GM12878 (cell line): ENCODE results near the gene TRUB1. TPM values are rescaled to one million over a fixed set of nuclear protein-coding genes. Genes with fewer than 3 reads are reported as not detected.

Experiments used
- ATAC-seq: fragments of 200-7000 bp; cut with Tn5 transposase; 3 replicates; pipeline ENCODE4 v1.9.1; 2020; ENCODE audit warnings: mild to moderate bottlenecking, moderate library complexity
- BruUV-seq: library from RNA; stranded (reverse); fragments of 400-500 nt; replicated peaks from 2 replicates; lab custom pipeline; 2021; lab: Mats Ljungman, UMichigan
- CTCF ChIA-PET: fragments of 300-600 bp; sonication (Branson Sonifier 250); formaldehyde crosslinking; extraction: SDS; loops from one replicate; lab custom pipeline; 2021; ENCODE audit warnings: inconsistent platforms; lab: Yijun Ruan, JAX
- POLR2A ChIA-PET: fragments of 350-600 bp; formaldehyde crosslinking; extraction: SDS; loops from one replicate; lab custom pipeline; 2021; ENCODE audit warnings: inconsistent platforms; lab: Charles Lee
- RAD21 ChIA-PET: fragments of 300-600 bp; sonication (Branson Sonifier 250); formaldehyde crosslinking; loops from one replicate; lab custom pipeline; 2023; ENCODE audit warnings: antibody characterized with exemption; ENCODE audit not compliant: unreplicated experiment; lab: Charles Lee
- SMC1A ChIA-PET: fragments of 300-600 bp; sonication (Branson Sonifier 250); formaldehyde crosslinking; loops from one replicate; lab custom pipeline; 2023; ENCODE audit not compliant: unreplicated experiment, uncharacterized antibody; lab: Charles Lee
- DNase-seq: peaks from one replicate; pipeline ENCODE4 v3.0.0-alpha.2; 2011; ENCODE audit warnings: low read depth, low spot score
- FAIRE-seq: peaks from 3 replicates; lab custom pipeline; 2011; peaks lifted over from hg19 to GRCh38; lab: Jason Lieb, UNC
- H2AFZ ChIP-seq: 2 replicates; pipeline ENCODE4 v1.6.0; 2011; ENCODE audit warnings: low read depth, low read length, control low read depth; ENCODE audit not compliant: control insufficient read depth
- H3K27ac ChIP-seq: 2 replicates; pipeline ENCODE4 v1.5.1; 2011; ENCODE audit warnings: control low read depth; ENCODE audit not compliant: control insufficient read depth, insufficient read depth
- H3K27me3 ChIP-seq, 2 experiments: replicated peaks in 1 of 2; 2 replicates each; pipeline versions ENCODE4 v1.6.0 to v1.6.1; 2011; ENCODE audit warnings: low read length in 1 of 2; ENCODE audit not compliant: control insufficient read depth in 2 of 2, insufficient read depth in 2 of 2
- H3K36me3 ChIP-seq, 2 experiments: 2 replicates each; pipeline ENCODE4 v1.5.1; 2011; ENCODE audit warnings: low read length in 1 of 2; ENCODE audit not compliant: control insufficient read depth in 2 of 2, insufficient read depth in 2 of 2
- H3K4me1 ChIP-seq: 2 replicates; pipeline ENCODE4 v1.6.1; 2011; ENCODE audit warnings: mild to moderate bottlenecking, low read length, moderate library complexity, mixed read lengths; ENCODE audit not compliant: control insufficient read depth, insufficient read depth
- H3K4me2 ChIP-seq: 2 replicates; pipeline ENCODE4 v1.6.0; 2011; ENCODE audit warnings: control low read depth; ENCODE audit not compliant: control insufficient read depth, insufficient read depth
- H3K4me3 ChIP-seq: fragments of 200-600 bp; sonication (generic); 2 replicates; pipeline ENCODE4 v1.5.1; 2016
- H3K79me2 ChIP-seq: 2 replicates; pipeline ENCODE4 v1.6.0; 2011; ENCODE audit warnings: low read length; ENCODE audit not compliant: control insufficient read depth, insufficient read depth
- H3K9ac ChIP-seq: 2 replicates; pipeline ENCODE4 v1.8.0; 2011; ENCODE audit warnings: low read length, control low read depth, mixed read lengths; ENCODE audit not compliant: control insufficient read depth, insufficient read depth
- H3K9me3 ChIP-seq: replicated peaks from 3 replicates; pipeline ENCODE4 v1.5.1; 2011; ENCODE audit warnings: mild to moderate bottlenecking, low read length; ENCODE audit not compliant: control insufficient read depth, insufficient read depth
- H4K20me1 ChIP-seq: 2 replicates; pipeline ENCODE4 v1.6.0; 2011; ENCODE audit not compliant: control insufficient read depth, insufficient read depth
- ETV6 ChIP-seq, 2 experiments: fragments of 450-650 bp in 1 of 2; IDR thresholded peaks in 1 of 2; conservative IDR thresholded peaks in 1 of 2; 2 replicates each; pipeline ENCODE4 v1.6.1; 2014; ENCODE audit warnings: antibody characterized with exemption in 1 of 2, borderline replicate concordance in 1 of 2, low read depth in 1 of 2, mild to moderate bottlenecking in 1 of 2, moderate library complexity in 1 of 2
- HDAC6 ChIP-seq: fragments of 200-600 bp; sonication (generic); IDR thresholded peaks from one replicate; pipeline ENCODE4 v1.8.0; 2017; ENCODE audit warnings: antibody characterized with exemption; ENCODE audit not compliant: unreplicated experiment
- MXI1 ChIP-seq: fragments of 150-350 bp; IDR thresholded peaks from 2 replicates; pipeline ENCODE4 v1.6.1; 2011; ENCODE audit warnings: low read depth, mild to moderate bottlenecking, inconsistent platforms, low read length, improper control_type of control experiment
- PAX5 ChIP-seq: IDR thresholded peaks from 2 replicates; pipeline ENCODE4 v1.6.1; 2011; ENCODE audit warnings: low read depth, low read length, borderline replicate concordance
- RB1 ChIP-seq: fragments of 450-650 bp; formaldehyde crosslinking; IDR thresholded peaks from 2 replicates; pipeline ENCODE4 v1.6.1; 2017; ENCODE audit warnings: mild to moderate bottlenecking, borderline replicate concordance
- SMC3 ChIP-seq: IDR thresholded peaks from 2 replicates; pipeline ENCODE4 v1.6.1; 2011; ENCODE audit warnings: low read length, improper control_type of control experiment, borderline replicate concordance
- TCF3 ChIP-seq: IDR thresholded peaks from 2 replicates; pipeline ENCODE4 v1.6.1; 2012; ENCODE audit warnings: low read depth, mild to moderate bottlenecking, low read length, borderline replicate concordance; ENCODE audit not compliant: insufficient read depth
- YBX1 ChIP-seq: fragments of 450-650 bp; IDR thresholded peaks from 2 replicates; pipeline ENCODE4 v1.6.1; 2016; ENCODE audit warnings: antibody characterized with exemption
- ZSCAN29 ChIP-seq: fragments of 450-650 bp; IDR thresholded peaks from 2 replicates; pipeline ENCODE4 v1.6.1; 2017; ENCODE audit warnings: mild to moderate bottlenecking, moderate library complexity
- WGBS: methylation state at CpG from one replicate; pipeline ENCODE4 v1.1.6; 2016; ENCODE audit warnings: low lambda C conversion rate; ENCODE audit not compliant: insufficient replicate concordance, insufficient coverage; ENCODE audit errors: missing lambda C conversion rate; 5-methylcytosine and 5-hydroxymethylcytosine counted together
- in situ Hi-C: fragments of 300-500 bp; cut with MboI; formaldehyde crosslinking; loops from 9 replicates; pipeline ENCODE4 v1.14.3; 2018; ENCODE audit warnings: mixed read lengths
- intact Hi-C: fragments of 100-400 bp; cut with micrococcal nuclease; formaldehyde crosslinking; loops from one replicate; pipeline ENCODE4 v1.14.2; 2022; ENCODE audit not compliant: unreplicated experiment
- polyA plus RNA-seq, 11 experiments: library from polyadenylated mRNA; depleted of rRNA in 4 of 11; unstranded in 6 of 11; stranded (reverse) in 5 of 11; fragments of >200 nt; fragmentation: Nextera tagmentation in 4 of 11; fragmentation: Illumina TruSeq in 1 of 11; extraction: Ambion mirVana in 4 of 11; extraction: Trizol in 1 of 11; gene quantifications; 1 replicate in 1 of 11; 2 replicates in 10 of 11; pipeline versions ENCODE4 v1.2.1 to v1.2.3, GENCODE V29; 2011 to 2016; ENCODE audit warnings: inconsistent platforms in 2 of 11, missing spikeins in 2 of 11, low read depth in 1 of 11
- total RNA-seq, 4 experiments: library from RNA; depleted of rRNA in 3 of 4; stranded (reverse); fragments of >200 nt in 3 of 4; fragmentation: Illumina TruSeq in 1 of 4; extraction: Trizol in 1 of 4; gene quantifications; 2 replicates each; pipeline versions ENCODE4 v1.2.1 to v1.2.3, GENCODE V29; 2013 to 2021
- TF ChIP-seq, protein P1 (sequence below): IDR thresholded peaks from 2 replicates; pipeline ENCODE4 v1.6.1; 2012; ENCODE audit warnings: low read length, inconsistent platforms
- TF ChIP-seq, protein P2 (sequence below): IDR thresholded peaks from 2 replicates; pipeline ENCODE4 v1.6.1; 2012; ENCODE audit warnings: improper control_type of control experiment, low read depth, low read length; ENCODE audit not compliant: insufficient replicate concordance

TRUB1 gene
- total and polyA plus RNA-seq, 10 of the 15 experiments (the other 5 are each of a cell fraction or from before 2014, with no cell fraction given) = 8.1 to 24.0 (median 15.9) TPM

DNA sequence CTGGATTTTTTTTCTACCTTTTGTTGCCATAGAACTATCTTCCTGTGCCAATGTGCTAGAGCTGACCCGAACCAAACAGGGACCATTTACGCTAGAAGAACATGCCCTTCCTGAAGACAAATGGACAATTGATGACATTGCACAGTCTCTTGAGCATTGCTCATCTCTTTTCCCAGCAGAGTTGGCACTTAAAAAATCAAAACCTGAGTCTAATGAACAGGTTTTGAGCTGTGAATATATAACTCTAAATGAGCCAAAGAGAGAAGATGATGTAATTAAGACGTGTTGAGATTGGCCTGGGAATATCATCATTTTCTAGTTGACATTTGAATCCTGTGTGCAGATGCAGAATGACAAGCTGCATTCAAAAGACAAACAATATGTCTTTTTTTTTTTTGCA is 37.1 kb downstream of the TRUB1 start:
- no peaks in the 10 kb centered on the region for H3K4me1 ChIP-seq
- CTCF ChIA-PET = interaction anchor here (1.2 kb wide), 1 partner anchor 96 kb away, joined by 4 read pairs; no protein-coding TSS in a partner anchor
- ATAC-seq (no peak), FAIRE-seq (no peak), DNase-seq (no peak)
- no peak overlapping the region for H2AFZ ChIP-seq
- H3K79me2 ChIP-seq = no peaks in the 10 kb centered on the region
- POLR2A ChIA-PET = no interaction called here
- RAD21 ChIA-PET = interaction anchor here (1.4 kb wide), 1 partner anchor 503 kb away, joined by 3 read pairs; no protein-coding TSS in a partner anchor
- in situ Hi-C loops = no loop called here
- BruUV-seq = no TSS peak
- no peaks in the 10 kb centered on the region for H3K27me3 ChIP-seq
- TF ChIP-seq ETV6 (conservative IDR thresholded peaks at IDR 0.05 in 1 of 2, IDR thresholded peaks at IDR 0.05 in 1 of 2; ENCODE audit: borderline replicate concordance in 1 of 2, low read depth in 1 of 2) = no peak
- TF ChIP-seq TCF3 = no peak
- TF ChIP-seq ZSCAN29 = no peak
- TF ChIP-seq RB1 = no peak
- no peak for TF ChIP-seq HDAC6
- TF ChIP-seq, protein P1, sequence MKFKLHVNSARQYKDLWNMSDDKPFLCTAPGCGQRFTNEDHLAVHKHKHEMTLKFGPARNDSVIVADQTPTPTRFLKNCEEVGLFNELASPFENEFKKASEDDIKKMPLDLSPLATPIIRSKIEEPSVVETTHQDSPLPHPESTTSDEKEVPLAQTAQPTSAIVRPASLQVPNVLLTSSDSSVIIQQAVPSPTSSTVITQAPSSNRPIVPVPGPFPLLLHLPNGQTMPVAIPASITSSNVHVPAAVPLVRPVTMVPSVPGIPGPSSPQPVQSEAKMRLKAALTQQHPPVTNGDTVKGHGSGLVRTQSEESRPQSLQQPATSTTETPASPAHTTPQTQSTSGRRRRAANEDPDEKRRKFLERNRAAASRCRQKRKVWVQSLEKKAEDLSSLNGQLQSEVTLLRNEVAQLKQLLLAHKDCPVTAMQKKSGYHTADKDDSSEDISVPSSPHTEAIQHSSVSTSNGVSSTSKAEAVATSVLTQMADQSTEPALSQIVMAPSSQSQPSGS = no peak
- TF ChIP-seq, protein P2, sequence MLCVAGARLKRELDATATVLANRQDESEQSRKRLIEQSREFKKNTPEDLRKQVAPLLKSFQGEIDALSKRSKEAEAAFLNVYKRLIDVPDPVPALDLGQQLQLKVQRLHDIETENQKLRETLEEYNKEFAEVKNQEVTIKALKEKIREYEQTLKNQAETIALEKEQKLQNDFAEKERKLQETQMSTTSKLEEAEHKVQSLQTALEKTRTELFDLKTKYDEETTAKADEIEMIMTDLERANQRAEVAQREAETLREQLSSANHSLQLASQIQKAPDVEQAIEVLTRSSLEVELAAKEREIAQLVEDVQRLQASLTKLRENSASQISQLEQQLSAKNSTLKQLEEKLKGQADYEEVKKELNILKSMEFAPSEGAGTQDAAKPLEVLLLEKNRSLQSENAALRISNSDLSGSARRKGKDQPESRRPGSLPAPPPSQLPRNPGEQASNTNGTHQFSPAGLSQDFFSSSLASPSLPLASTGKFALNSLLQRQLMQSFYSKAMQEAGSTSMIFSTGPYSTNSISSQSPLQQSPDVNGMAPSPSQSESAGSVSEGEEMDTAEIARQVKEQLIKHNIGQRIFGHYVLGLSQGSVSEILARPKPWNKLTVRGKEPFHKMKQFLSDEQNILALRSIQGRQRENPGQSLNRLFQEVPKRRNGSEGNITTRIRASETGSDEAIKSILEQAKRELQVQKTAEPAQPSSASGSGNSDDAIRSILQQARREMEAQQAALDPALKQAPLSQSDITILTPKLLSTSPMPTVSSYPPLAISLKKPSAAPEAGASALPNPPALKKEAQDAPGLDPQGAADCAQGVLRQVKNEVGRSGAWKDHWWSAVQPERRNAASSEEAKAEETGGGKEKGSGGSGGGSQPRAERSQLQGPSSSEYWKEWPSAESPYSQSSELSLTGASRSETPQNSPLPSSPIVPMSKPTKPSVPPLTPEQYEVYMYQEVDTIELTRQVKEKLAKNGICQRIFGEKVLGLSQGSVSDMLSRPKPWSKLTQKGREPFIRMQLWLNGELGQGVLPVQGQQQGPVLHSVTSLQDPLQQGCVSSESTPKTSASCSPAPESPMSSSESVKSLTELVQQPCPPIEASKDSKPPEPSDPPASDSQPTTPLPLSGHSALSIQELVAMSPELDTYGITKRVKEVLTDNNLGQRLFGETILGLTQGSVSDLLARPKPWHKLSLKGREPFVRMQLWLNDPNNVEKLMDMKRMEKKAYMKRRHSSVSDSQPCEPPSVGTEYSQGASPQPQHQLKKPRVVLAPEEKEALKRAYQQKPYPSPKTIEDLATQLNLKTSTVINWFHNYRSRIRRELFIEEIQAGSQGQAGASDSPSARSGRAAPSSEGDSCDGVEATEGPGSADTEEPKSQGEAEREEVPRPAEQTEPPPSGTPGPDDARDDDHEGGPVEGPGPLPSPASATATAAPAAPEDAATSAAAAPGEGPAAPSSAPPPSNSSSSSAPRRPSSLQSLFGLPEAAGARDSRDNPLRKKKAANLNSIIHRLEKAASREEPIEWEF = no peak
- TF ChIP-seq MXI1 = no peak
- no peak for TF ChIP-seq SMC3
- no peak for TF ChIP-seq PAX5
- TF ChIP-seq YBX1 = no peak
- WGBS = 98% methylated on average over 3 of the region's 3 CpGs
- H3K9ac ChIP-seq = no peak overlapping the region
- no peaks in the 10 kb centered on the region for H3K9me3 ChIP-seq
- no peaks in the 10 kb centered on the region for H4K20me1 ChIP-seq
- H3K27ac ChIP-seq = no peak overlapping the region
- intact Hi-C loops = no loop called here
- H3K4me2 ChIP-seq = no peak overlapping the region
- SMC1A ChIA-PET = interaction anchor here (0.7 to 2.0 kb wide), 3 partner anchors 9 to 57 kb away, joined by 3 to 4 read pairs (median 3); no protein-coding TSS in a partner anchor
- no peak overlapping the region for H3K4me3 ChIP-seq
- peaks cover 0 to 2% of the 10 kb centered on the region in 2 experiments; a peak in 1 of 4 replicates for H3K36me3 ChIP-seq
